GM23338 (cell line): ENCODE measurements around the gene IMPG2. TPM values are rescaled to one million over a fixed set of nuclear protein-coding genes. Genes with fewer than 3 reads are reported as not detected.

Experiments used
- ATAC-seq: fragments of 200-7000 bp; cut with Tn5 transposase; 3 replicates; pipeline ENCODE4 v1.9.1; 2020
- DNase-seq: peaks from one replicate; pipeline ENCODE4 v3.0.0-alpha.2; 2015; ENCODE audit warnings: low spot score
- H2AFZ ChIP-seq: fragments of 200-600 bp; sonication (generic); 2 replicates; pipeline ENCODE4 v1.8.0; 2016; ENCODE audit warnings: antibody characterized with exemption, mild to moderate bottlenecking, moderate library complexity
- H3F3A ChIP-seq: fragments of 200-600 bp; sonication (generic); replicated peaks from 2 replicates; pipeline ENCODE4 v1.8.0; 2017; ENCODE audit warnings: antibody characterized with exemption, mixed run types, low read depth
- H3K27ac ChIP-seq: fragments of 200-600 bp; sonication (generic); 2 replicates; pipeline ENCODE4 v1.6.1; 2016; ENCODE audit warnings: low read depth
- H3K27me3 ChIP-seq: fragments of 200-600 bp; sonication (generic); 2 replicates; pipeline ENCODE4 v1.8.0; 2016; ENCODE audit warnings: mild to moderate bottlenecking, mixed run types, moderate library complexity; ENCODE audit not compliant: insufficient read depth
- H3K36me3 ChIP-seq: fragments of 200-600 bp; sonication (generic); 2 replicates; pipeline ENCODE4 v1.8.0; 2016; ENCODE audit warnings: mild to moderate bottlenecking; ENCODE audit not compliant: insufficient read depth
- H3K4me1 ChIP-seq: fragments of 200-600 bp; sonication (generic); 2 replicates; pipeline ENCODE4 v1.8.0; 2016; ENCODE audit warnings: mild to moderate bottlenecking, moderate library complexity; ENCODE audit not compliant: insufficient read depth
- H3K4me2 ChIP-seq: fragments of 200-600 bp; sonication (generic); 2 replicates; pipeline ENCODE4 v1.7.1; 2017; ENCODE audit warnings: mixed run types
- H3K4me3 ChIP-seq: fragments of 200-600 bp; sonication (generic); 2 replicates; pipeline ENCODE4 v1.6.1; 2016; ENCODE audit warnings: mixed run types
- H3K79me2 ChIP-seq: fragments of 200-600 bp; sonication (generic); replicated peaks from 2 replicates; pipeline ENCODE4 v1.8.0; 2017; ENCODE audit warnings: mild to moderate bottlenecking; ENCODE audit not compliant: insufficient read depth
- H3K9me2 ChIP-seq: fragments of 200-600 bp; sonication (generic); 2 replicates; pipeline ENCODE4 v1.8.0; 2017; ENCODE audit not compliant: insufficient read depth
- H4K20me1 ChIP-seq: fragments of 200-600 bp; sonication (generic); replicated peaks from 2 replicates; pipeline ENCODE4 v1.8.0; 2017; ENCODE audit warnings: mild to moderate bottlenecking; ENCODE audit not compliant: insufficient read depth
- H3K27ac Mint-ChIP-seq: 2 replicates; pipeline ENCODE4 v1.8.0; 2020; ENCODE audit warnings: inconsistent platforms, mild to moderate bottlenecking, moderate library complexity, mixed read lengths
- H3K27me3 Mint-ChIP-seq: 3 replicates; pipeline ENCODE4 v1.8.0; 2022; ENCODE audit warnings: low read depth, mild to moderate bottlenecking, moderate library complexity, mixed read lengths, inconsistent platforms; ENCODE audit not compliant: insufficient read depth, poor library complexity
- H3K36me3 Mint-ChIP-seq: 3 replicates; pipeline ENCODE4 v1.8.0; 2021; ENCODE audit warnings: low read depth, mild to moderate bottlenecking, inconsistent platforms, moderate library complexity, mixed read lengths
- H3K4me1 Mint-ChIP-seq: 3 replicates; pipeline ENCODE4 v1.8.0; 2020; ENCODE audit warnings: mild to moderate bottlenecking, inconsistent platforms, mixed read lengths
- H3K4me3 Mint-ChIP-seq: 3 replicates; pipeline ENCODE4 v1.8.0; 2021; ENCODE audit warnings: moderate library complexity, mild to moderate bottlenecking, inconsistent platforms, mixed read lengths
- H3K9me3 Mint-ChIP-seq: 3 replicates; pipeline ENCODE4 v1.8.0; 2020; ENCODE audit warnings: moderate library complexity, mild to moderate bottlenecking, inconsistent platforms, mixed read lengths
- CREB1 ChIP-seq: fragments of 250-450 bp; sonication (Bioruptor Pico); IDR thresholded peaks from 2 replicates; pipeline ENCODE4 v1.5.0; 2020; ENCODE audit warnings: low read depth, mild to moderate bottlenecking, moderate library complexity
- EZH2 ChIP-seq: fragments of 200-600 bp; sonication (generic); IDR thresholded peaks from one replicate; pipeline ENCODE4 v1.8.0; 2017; ENCODE audit warnings: antibody characterized with exemption, mild to moderate bottlenecking, low read depth; ENCODE audit not compliant: unreplicated experiment
- EZH2phosphoT487 ChIP-seq: fragments of 200-600 bp; sonication (generic); IDR thresholded peaks from one replicate; pipeline ENCODE4 v1.8.1; 2018; ENCODE audit warnings: antibody characterized with exemption; ENCODE audit not compliant: unreplicated experiment
- JUNB ChIP-seq: IDR thresholded peaks from one replicate; pipeline ENCODE4 v1.6.1; 2016; ENCODE audit warnings: antibody characterized with exemption; ENCODE audit not compliant: unreplicated experiment
- NANOG ChIP-seq: IDR thresholded peaks from 2 replicates; pipeline ENCODE4 v1.6.1; 2016; ENCODE audit warnings: antibody characterized with exemption, borderline replicate concordance
- POLR2AphosphoS5 ChIP-seq: IDR thresholded peaks from 2 replicates; pipeline ENCODE4 v1.6.1; 2016; ENCODE audit warnings: antibody characterized with exemption, low read depth
- ZNF331 ChIP-seq: fragments of 250-450 bp; sonication (Bioruptor Pico); IDR thresholded peaks from 2 replicates; pipeline ENCODE4 v1.5.0; 2020; ENCODE audit warnings: low read depth, mild to moderate bottlenecking, moderate library complexity
- polyA plus RNA-seq: library from polyadenylated mRNA; unstranded; fragments of >200 nt; fragmentation: Nextera tagmentation; extraction: Ambion mirVana; gene quantifications from 2 replicates; pipeline ENCODE4 v1.2.1, GENCODE V29; 2016
- total RNA-seq: library from RNA; depleted of rRNA; stranded (reverse); fragments of >200 nt; shearing (Covaris generic); gene quantifications from 2 replicates; pipeline ENCODE4 v1.2.3, GENCODE V29; 2014
- TF ChIP-seq, protein P1 (sequence below): IDR thresholded peaks from one replicate; pipeline ENCODE4 v1.6.1; 2018; ENCODE audit warnings: antibody characterized with exemption; ENCODE audit not compliant: unreplicated experiment
- TF ChIP-seq, protein P2 (sequence below), 2 experiments: fragments of 200-600 bp in 1 of 2; sonication (generic) in 1 of 2; conservative IDR thresholded peaks; 2 replicates each; pipeline versions ENCODE4 v1.5.1 to v1.6.1; 2016 to 2017; ENCODE audit warnings: antibody characterized with exemption in 2 of 2, low read depth in 2 of 2, mild to moderate bottlenecking in 2 of 2, moderate library complexity in 1 of 2

The IMPG2 gene
- total and polyA plus RNA-seq, 2 experiments from 2014 or later, result not detected

DNA sequence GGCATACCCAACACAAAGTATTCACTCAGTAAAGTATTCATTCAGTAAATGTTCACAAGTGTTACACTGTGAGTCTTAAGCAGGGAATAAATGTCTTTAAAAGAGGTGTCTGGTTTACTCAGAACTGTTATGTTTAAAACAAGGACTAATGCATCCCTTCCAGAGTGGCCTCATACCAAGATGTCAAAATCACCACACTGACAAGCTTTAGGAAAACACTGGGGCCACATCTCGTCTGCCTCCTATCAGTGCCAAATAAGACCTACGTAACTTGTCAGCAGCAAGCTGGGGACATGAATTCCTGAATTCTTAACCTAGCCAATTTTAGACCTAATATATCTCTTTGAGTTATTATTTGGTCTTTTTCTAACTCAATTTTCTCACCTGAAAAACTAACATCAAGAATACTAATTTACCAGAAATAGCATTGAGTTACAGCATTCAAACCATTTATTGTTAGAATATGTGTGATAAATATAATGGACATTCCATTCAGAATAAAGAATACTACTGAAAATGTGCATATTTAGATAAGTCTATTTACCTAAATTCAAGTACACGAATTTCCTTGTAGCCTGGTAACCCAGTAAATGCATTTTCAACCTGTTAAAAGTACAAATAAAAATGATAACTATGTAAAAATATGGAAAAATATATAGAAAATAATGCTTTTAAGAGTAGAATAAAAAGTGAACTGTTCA lies 51.3 kb downstream of the IMPG2 start:
- H3K4me1 Mint-ChIP-seq, result peaks cover 7% of the 10 kb centered on the region; the same call in 2 of the 3 replicates
- Histone ChIP-seq H3K9me2 (no peaks in the 10 kb centered on the region), H3F3A (no peaks in the 10 kb centered on the region), H3K27me3 (peaks cover 49% of the 10 kb centered on the region), H3K4me3 (no peak overlapping the region), H3K36me3 (no peaks in the 10 kb centered on the region), H4K20me1 (no peaks in the 10 kb centered on the region), H3K27ac (no peak overlapping the region), H2AFZ (no peak overlapping the region), H3K4me1 (peaks cover 5% of the 10 kb centered on the region; the same call in 1 of the 2 replicates), H3K4me2 (no peak overlapping the region), H3K79me2 (no peaks in the 10 kb centered on the region)
- no peak overlapping the region for H3K4me3 Mint-ChIP-seq
- H3K9me3 Mint-ChIP-seq, result no peaks in the 10 kb centered on the region
- no peak overlapping the region for H3K27ac Mint-ChIP-seq
- TF ChIP-seq EZH2, result no peak
- TF ChIP-seq, protein P1, sequence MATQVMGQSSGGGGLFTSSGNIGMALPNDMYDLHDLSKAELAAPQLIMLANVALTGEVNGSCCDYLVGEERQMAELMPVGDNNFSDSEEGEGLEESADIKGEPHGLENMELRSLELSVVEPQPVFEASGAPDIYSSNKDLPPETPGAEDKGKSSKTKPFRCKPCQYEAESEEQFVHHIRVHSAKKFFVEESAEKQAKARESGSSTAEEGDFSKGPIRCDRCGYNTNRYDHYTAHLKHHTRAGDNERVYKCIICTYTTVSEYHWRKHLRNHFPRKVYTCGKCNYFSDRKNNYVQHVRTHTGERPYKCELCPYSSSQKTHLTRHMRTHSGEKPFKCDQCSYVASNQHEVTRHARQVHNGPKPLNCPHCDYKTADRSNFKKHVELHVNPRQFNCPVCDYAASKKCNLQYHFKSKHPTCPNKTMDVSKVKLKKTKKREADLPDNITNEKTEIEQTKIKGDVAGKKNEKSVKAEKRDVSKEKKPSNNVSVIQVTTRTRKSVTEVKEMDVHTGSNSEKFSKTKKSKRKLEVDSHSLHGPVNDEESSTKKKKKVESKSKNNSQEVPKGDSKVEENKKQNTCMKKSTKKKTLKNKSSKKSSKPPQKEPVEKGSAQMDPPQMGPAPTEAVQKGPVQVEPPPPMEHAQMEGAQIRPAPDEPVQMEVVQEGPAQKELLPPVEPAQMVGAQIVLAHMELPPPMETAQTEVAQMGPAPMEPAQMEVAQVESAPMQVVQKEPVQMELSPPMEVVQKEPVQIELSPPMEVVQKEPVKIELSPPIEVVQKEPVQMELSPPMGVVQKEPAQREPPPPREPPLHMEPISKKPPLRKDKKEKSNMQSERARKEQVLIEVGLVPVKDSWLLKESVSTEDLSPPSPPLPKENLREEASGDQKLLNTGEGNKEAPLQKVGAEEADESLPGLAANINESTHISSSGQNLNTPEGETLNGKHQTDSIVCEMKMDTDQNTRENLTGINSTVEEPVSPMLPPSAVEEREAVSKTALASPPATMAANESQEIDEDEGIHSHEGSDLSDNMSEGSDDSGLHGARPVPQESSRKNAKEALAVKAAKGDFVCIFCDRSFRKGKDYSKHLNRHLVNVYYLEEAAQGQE, result no peak
- no peak for TF ChIP-seq JUNB
- TF ChIP-seq NANOG, result no peak
- TF ChIP-seq ZNF331 (CRISPR knock-in tag), result no peak
- TF ChIP-seq, protein P2, sequence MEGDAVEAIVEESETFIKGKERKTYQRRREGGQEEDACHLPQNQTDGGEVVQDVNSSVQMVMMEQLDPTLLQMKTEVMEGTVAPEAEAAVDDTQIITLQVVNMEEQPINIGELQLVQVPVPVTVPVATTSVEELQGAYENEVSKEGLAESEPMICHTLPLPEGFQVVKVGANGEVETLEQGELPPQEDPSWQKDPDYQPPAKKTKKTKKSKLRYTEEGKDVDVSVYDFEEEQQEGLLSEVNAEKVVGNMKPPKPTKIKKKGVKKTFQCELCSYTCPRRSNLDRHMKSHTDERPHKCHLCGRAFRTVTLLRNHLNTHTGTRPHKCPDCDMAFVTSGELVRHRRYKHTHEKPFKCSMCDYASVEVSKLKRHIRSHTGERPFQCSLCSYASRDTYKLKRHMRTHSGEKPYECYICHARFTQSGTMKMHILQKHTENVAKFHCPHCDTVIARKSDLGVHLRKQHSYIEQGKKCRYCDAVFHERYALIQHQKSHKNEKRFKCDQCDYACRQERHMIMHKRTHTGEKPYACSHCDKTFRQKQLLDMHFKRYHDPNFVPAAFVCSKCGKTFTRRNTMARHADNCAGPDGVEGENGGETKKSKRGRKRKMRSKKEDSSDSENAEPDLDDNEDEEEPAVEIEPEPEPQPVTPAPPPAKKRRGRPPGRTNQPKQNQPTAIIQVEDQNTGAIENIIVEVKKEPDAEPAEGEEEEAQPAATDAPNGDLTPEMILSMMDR (conservative IDR thresholded peaks at IDR 0.05; ENCODE audit: low read depth in 2 of 2), result no peak
- DNase-seq (no peak), ATAC-seq (no peak)
- no peaks in the 10 kb centered on the region for H3K36me3 Mint-ChIP-seq
- peaks cover 38% of the 10 kb centered on the region for H3K27me3 Mint-ChIP-seq

DNA sequence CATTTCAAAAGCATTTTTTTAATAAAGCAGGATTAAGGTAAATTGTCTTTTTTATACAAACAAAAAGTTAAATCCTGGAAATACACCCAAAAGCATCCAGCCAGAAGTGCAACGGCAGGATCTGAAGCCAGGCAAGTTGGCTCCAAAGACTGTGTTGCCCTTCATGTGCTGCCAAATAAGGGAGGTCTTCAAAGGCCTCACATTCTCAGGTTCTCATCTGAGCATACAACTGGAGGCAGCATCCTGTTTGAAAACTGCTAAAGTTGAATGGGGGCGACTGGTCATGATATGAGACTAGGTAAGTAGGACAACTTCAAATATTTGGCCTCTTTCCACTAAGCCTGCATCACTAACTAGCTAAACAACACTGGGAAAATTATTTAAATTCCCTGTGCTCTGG lies 52.2 kb downstream of the IMPG2 start:
- no peak overlapping the region for H3K27ac ChIP-seq
- no peak overlapping the region for H3K4me3 ChIP-seq
- DNase-seq (no peak), ATAC-seq (no peak)
- peaks cover 5% of the 10 kb centered on the region; the same call in 1 of the 2 replicates for H3K4me1 ChIP-seq
- no peaks in the 10 kb centered on the region for H3K9me2 ChIP-seq
- no peaks in the 10 kb centered on the region for H3K36me3 ChIP-seq
- H4K20me1 ChIP-seq, result no peaks in the 10 kb centered on the region
- H3K4me2 ChIP-seq, result no peak overlapping the region
- H3K79me2 ChIP-seq, result no peaks in the 10 kb centered on the region
- no peaks in the 10 kb centered on the region for H3K9me3 Mint-ChIP-seq
- peaks cover 39% of the 10 kb centered on the region for H3K27me3 ChIP-seq
- no peak overlapping the region for H3K4me3 Mint-ChIP-seq
- no peak overlapping the region for H2AFZ ChIP-seq
- TF ChIP-seq EZH2phosphoT487, result no peak
- no peak for TF ChIP-seq NANOG
- no peak for TF ChIP-seq POLR2AphosphoS5
- TF ChIP-seq CREB1 (CRISPR knock-in tag), result no peak
- no peak for TF ChIP-seq JUNB
- no peak overlapping the region for H3K27ac Mint-ChIP-seq
- no peaks in the 10 kb centered on the region for H3K36me3 Mint-ChIP-seq
- no peaks in the 10 kb centered on the region for H3F3A ChIP-seq
- peaks cover 7% of the 10 kb centered on the region; the same call in 2 of the 3 replicates for H3K4me1 Mint-ChIP-seq
- H3K27me3 Mint-ChIP-seq, result peaks cover 30% of the 10 kb centered on the region
